ENCODE results near the gene NCR3LG1. TPM values are rescaled to one million over a fixed set of nuclear protein-coding genes. Genes with fewer than 3 reads are reported as not detected.

NCR3LG1 gene
- total RNA-seq, 2 donors from 2014 or later = 2.0 to 3.6 TPM

DNA sequence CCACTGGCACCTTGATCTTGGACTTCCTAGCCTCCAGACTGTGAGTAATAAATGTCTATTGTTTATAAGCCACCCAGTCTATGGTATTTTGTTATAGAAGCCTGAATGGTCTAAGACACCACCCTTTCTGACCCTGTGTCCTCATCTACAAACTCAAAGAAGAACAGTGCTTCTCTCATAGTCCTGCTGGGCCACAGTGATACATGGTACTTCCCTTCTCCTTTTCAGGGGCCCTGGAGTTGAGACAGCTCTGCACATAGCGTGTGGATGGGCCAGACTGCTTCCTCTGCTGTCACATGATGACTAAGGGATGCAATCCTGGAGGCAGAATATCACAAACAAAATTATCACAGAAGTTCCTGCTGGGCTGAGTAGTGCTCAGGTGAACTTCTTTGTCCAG, 31.9 kb downstream of the NCR3LG1 start:
- no peak for TF ChIP-seq CTCF (IDR thresholded peaks at IDR 0.05)
- Histone ChIP-seq H3K4me3 (no peak overlapping the region), H3K9me3 (no peaks in the 10 kb centered on the region), H3K36me3 (no peaks in the 10 kb centered on the region), H3K27ac (no peak overlapping the region), H3K4me1 (peaks cover 0 to 32% of the 10 kb centered on the region in 2 donors), H3K27me3 (peaks cover 0 to 3% of the 10 kb centered on the region in 2 donors)
- no peak for DNase-seq (ENCODE audit: low spot score)

GRCh38 chr11:17384002-17384511, 32.5 kb downstream of the NCR3LG1 start:
- no peak overlapping the region for H3K4me3 ChIP-seq
- TF ChIP-seq CTCF (IDR thresholded peaks at IDR 0.05) = peak; percentile 83 to 96

GRCh38 chr11:17385492-17385891, 33.9 kb downstream of the NCR3LG1 start:
- peaks cover 0 to 3% of the 10 kb centered on the region in 2 donors for H3K27me3 ChIP-seq
- peak overlapping the region in 1 of 2 donors; percentile 36 for H3K4me3 ChIP-seq
- no peaks in the 10 kb centered on the region for H3K36me3 ChIP-seq
- peaks cover 0 to 45% of the 10 kb centered on the region in 2 donors for H3K4me1 ChIP-seq
- no peak for DNase-seq (ENCODE audit: low spot score)
- H3K27ac ChIP-seq = peak overlapping the region; percentile 83 to 93
- no peaks in the 10 kb centered on the region for H3K9me3 ChIP-seq
- TF ChIP-seq CTCF (IDR thresholded peaks at IDR 0.05) = no peak

More at GRCh38 chr11:17384002-17384511, 32.5 kb downstream of the NCR3LG1 start:
- Histone ChIP-seq H3K36me3 (no peaks in the 10 kb centered on the region), H3K4me1 (peaks cover 0 to 36% of the 10 kb centered on the region in 2 donors), H3K9me3 (no peaks in the 10 kb centered on the region), H3K27ac (no peak overlapping the region), H3K27me3 (peaks cover 0 to 3% of the 10 kb centered on the region in 2 donors)
- DNase-seq (ENCODE audit: low spot score) = peak; percentile 76

DNA sequence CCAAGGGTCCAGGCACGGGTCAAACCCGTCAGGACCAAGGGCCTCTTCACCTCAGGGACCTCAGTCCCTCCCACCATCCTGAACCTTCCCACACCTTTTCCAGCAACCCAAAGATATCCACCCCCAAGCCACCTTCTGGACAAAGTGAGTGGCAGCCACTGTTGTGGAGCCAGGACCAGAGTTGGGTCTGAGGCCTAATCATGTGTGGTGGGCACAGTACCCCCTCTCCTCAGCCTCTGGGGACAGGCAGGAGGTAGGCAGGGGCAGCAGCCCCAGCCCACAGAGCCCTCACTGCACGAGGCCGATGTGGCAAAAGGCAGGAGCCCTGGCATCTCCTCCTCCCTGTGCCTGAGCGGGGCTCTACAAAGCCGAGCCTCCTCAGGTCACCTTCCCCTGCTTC, 34.3 kb downstream of the NCR3LG1 start:
- Histone ChIP-seq H3K9me3 (no peaks in the 10 kb centered on the region), H3K4me3 (peak overlapping the region; percentile 21 to 36), H3K27me3 (peaks cover 0 to 3% of the 10 kb centered on the region in 2 donors), H3K36me3 (no peaks in the 10 kb centered on the region), H3K27ac (peak overlapping the region; percentile 83 to 93), H3K4me1 (peaks cover 0 to 45% of the 10 kb centered on the region in 2 donors)
- no peak for TF ChIP-seq CTCF (IDR thresholded peaks at IDR 0.05)
- no peak for DNase-seq (ENCODE audit: low spot score)

GRCh38 chr11:17386331-17387084, 34.9 kb downstream of the NCR3LG1 start:
- peak overlapping the region; percentile 21 to 36 for H3K4me3 ChIP-seq
- peak overlapping the region; percentile 83 to 93 for H3K27ac ChIP-seq
- no peak for DNase-seq (ENCODE audit: low spot score)
- H3K36me3 ChIP-seq = no peaks in the 10 kb centered on the region
- H3K9me3 ChIP-seq = no peaks in the 10 kb centered on the region
- H3K27me3 ChIP-seq = peaks cover 0 to 3% of the 10 kb centered on the region in 2 donors
- TF ChIP-seq CTCF (IDR thresholded peaks at IDR 0.05) = peak; percentile 52 to 64
- H3K4me1 ChIP-seq = peaks cover 0 to 45% of the 10 kb centered on the region in 2 donors
